ENCODE results near the gene PLA2R1. TPM values are rescaled to one million over a fixed set of nuclear protein-coding genes. Genes with fewer than 3 reads are reported as not detected.

The PLA2R1 gene
- total and polyA plus RNA-seq, 2 of the 4 experiments (the other 2 are of a cell fraction): 0.43 to 0.54 TPM

DNA sequence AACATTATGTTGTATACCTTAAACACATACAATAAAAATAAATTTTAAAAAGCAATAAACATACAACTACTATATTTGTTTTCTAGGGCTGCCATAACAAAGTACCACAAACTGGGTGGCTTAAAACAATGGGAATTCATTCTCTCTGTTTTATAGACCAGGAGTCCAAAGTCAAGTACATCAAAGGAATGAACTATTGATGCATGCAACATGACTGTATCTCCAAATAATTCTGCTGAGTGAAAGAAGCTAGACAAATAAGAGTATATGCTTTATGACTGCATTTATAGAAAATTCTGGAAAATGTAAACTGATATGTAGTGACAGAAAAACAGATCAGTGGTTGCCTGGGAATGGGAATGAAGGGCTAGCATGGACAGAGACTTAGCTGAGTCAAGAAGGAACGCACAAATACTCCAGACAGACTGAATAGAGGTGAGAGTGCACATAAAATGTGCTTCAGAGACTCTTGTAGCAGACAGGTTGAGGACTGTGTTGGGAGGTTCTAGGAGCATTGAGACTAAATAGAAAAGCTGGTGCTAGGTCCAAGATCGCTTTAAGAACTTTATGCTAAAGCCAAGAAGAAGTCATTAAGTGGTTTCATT lies 11.0 kb upstream of the PLA2R1 start:
- no peak overlapping the region for H3K4ac ChIP-seq (ENCODE audit: low read depth, low read length)
- 38% methylated on average over 2 of the region's 2 CpGs; no CpG with 5 or more reads in 1 of the 2 experiments for WGBS, 2 experiments (ENCODE audit: extremely low coverage in 2 of 2, insufficient read length in 1 of 2)
- H3K27me3 ChIP-seq (ENCODE audit: control insufficient read depth, insufficient read depth, low read length): peaks cover 25% of the 10 kb centered on the region
- H3K27ac ChIP-seq (ENCODE audit: insufficient read depth, low read length): no peak overlapping the region
- no peak overlapping the region for H3K23ac ChIP-seq (ENCODE audit: low read depth, low read length)
- CTCF ChIA-PET: no interaction called here
- no peak overlapping the region for H2AK9ac ChIP-seq (replicated peaks; ENCODE audit: low read depth, low read length, poor library complexity)
- no peak overlapping the region for H3K4me3 ChIP-seq (ENCODE audit: insufficient read depth, low read depth, low read length)
- intact Hi-C loops (cut with micrococcal nuclease): no loop called here
- H3K56ac ChIP-seq (ENCODE audit: extremely low read depth, insufficient read depth, low read length): no peak overlapping the region
- dilution Hi-C loops (cut with HindIII; ENCODE audit: low sequenced_read_pairs, unreplicated experiment): no loop called here
- POLR2A ChIA-PET (ENCODE audit: unreplicated experiment): no interaction called here
- H2AK5ac ChIP-seq (ENCODE audit: low read depth, low read length): no peak overlapping the region
- no peaks in the 10 kb centered on the region for H3K79me1 ChIP-seq (ENCODE audit: low read depth in 1 of 2, low read length in 2 of 2)
- no peak overlapping the region for H2AFZ ChIP-seq (replicated peaks; ENCODE audit: low read length, poor library complexity)
- H3K9ac ChIP-seq (ENCODE audit: low read depth, low read length): no peak overlapping the region
- no peak overlapping the region for H2BK5ac ChIP-seq (ENCODE audit: low read depth, low read length, poor library complexity, severe bottlenecking)
- in situ Hi-C loops (cut with MboI; ENCODE audit: low sequenced_read_pairs): no loop called here
- H4K91ac ChIP-seq (ENCODE audit: insufficient read depth, low read depth, low read length): no peak overlapping the region
- H2BK20ac ChIP-seq (ENCODE audit: low read depth, low read length): no peak overlapping the region
- no peak overlapping the region for H2BK120ac ChIP-seq (ENCODE audit: low read depth, low read length)
- H3K18ac ChIP-seq (ENCODE audit: low read depth, low read length): no peak overlapping the region
- TF ChIP-seq POLR2A (IDR thresholded peaks at IDR 0.05; ENCODE audit: low read depth, low read length): no peak
- no peak for TF ChIP-seq CEBPB (IDR thresholded peaks at IDR 0.05; ENCODE audit: low read depth, low read length)
- no peak for TF ChIP-seq SMC3 (IDR thresholded peaks at IDR 0.05; ENCODE audit: low read depth, low read length)
- TF ChIP-seq RAD21 (IDR thresholded peaks at IDR 0.05; ENCODE audit: low read length): no peak
- no peak for TF ChIP-seq RCOR1 (IDR thresholded peaks at IDR 0.05; ENCODE audit: insufficient replicate concordance, low read length)
- no peak for TF ChIP-seq CHD1 (IDR thresholded peaks at IDR 0.05; ENCODE audit: low read depth, low read length)
- TF ChIP-seq NFE2L2 (IDR thresholded peaks at IDR 0.05; ENCODE audit: low read depth, low read length): no peak
- peaks cover 5% of the 10 kb centered on the region for H3K9me3 ChIP-seq (ENCODE audit: control insufficient read depth, insufficient read depth, low read length)
- no peak overlapping the region for H4K8ac ChIP-seq (ENCODE audit: low read depth in 2 of 2, low read length in 2 of 2)
- no peak for ATAC-seq (ENCODE audit: low read depth)
- H4K20me1 ChIP-seq (ENCODE audit: insufficient read depth, low read length): no peaks in the 10 kb centered on the region
- no peak for DNase-seq
- H3K4me1 ChIP-seq (ENCODE audit: control insufficient read depth, insufficient read depth, low read length): no peaks in the 10 kb centered on the region
- H3K36me3 ChIP-seq (ENCODE audit: control insufficient read depth, insufficient read depth, low read length): no peaks in the 10 kb centered on the region
- H2BK15ac ChIP-seq (ENCODE audit: low read depth, low read length): no peak overlapping the region
- H3K9me1 ChIP-seq (ENCODE audit: insufficient read depth, low read length): no peaks in the 10 kb centered on the region
- H3K14ac ChIP-seq (replicated peaks; ENCODE audit: low read depth, low read length): no peak overlapping the region
- no peak overlapping the region for H3K4me2 ChIP-seq (ENCODE audit: low read depth, low read length)
- H4K5ac ChIP-seq (ENCODE audit: low read depth, low read length): no peak overlapping the region
- no TSS peak for BruUV-seq (replicated peaks)
